HepG2 (cell line): Measurements from ENCODE around the gene WRAP73. TPM values are rescaled to one million over a fixed set of nuclear protein-coding genes. Genes with fewer than 3 reads are reported as not detected.

Source experiments
- ARNT2 ChIP-seq: sonication (generic); formaldehyde crosslinking; IDR thresholded peaks from 2 replicates; pipeline ENCODE4 v1.8.0; 2022; ENCODE audit warnings: mild to moderate bottlenecking, low read depth, missing genetic modification reagents, moderate library complexity
- BORCS8-MEF2B ChIP-seq: sonication (generic); formaldehyde crosslinking; IDR thresholded peaks from 2 replicates; pipeline ENCODE4 v1.8.0; 2022; ENCODE audit warnings: mild to moderate bottlenecking, missing genetic modification reagents
- EED ChIP-seq: sonication (generic); formaldehyde crosslinking; IDR thresholded peaks from 2 replicates; pipeline ENCODE4 v1.5.0; 2020; ENCODE audit warnings: mild to moderate bottlenecking, missing genetic modification reagents
- ESRRA ChIP-seq: sonication (generic); formaldehyde crosslinking; IDR thresholded peaks from 2 replicates; pipeline ENCODE4 v1.5.1; 2020; ENCODE audit warnings: mild to moderate bottlenecking, low read depth, missing genetic modification reagents
- MXD1 ChIP-seq: sonication (generic); formaldehyde crosslinking; IDR thresholded peaks from 2 replicates; pipeline ENCODE4 v1.4.0; 2020; ENCODE audit warnings: mild to moderate bottlenecking, missing genetic modification reagents
- NFRKB ChIP-seq: fragments of 450-650 bp; IDR thresholded peaks from 2 replicates; pipeline ENCODE4 v1.6.1; 2017
- ONECUT2 ChIP-seq: sonication (generic); formaldehyde crosslinking; IDR thresholded peaks from 2 replicates; pipeline ENCODE4 v1.4.0; 2020; ENCODE audit warnings: missing genetic modification reagents
- PCBP2 ChIP-seq: fragments of 200-400 bp; formaldehyde crosslinking; optimal IDR thresholded peaks from 2 replicates; pipeline ENCODE3; 2018; ENCODE audit warnings: low read length, low read depth; ENCODE audit not compliant: poor library complexity, severe bottlenecking
- PLRG1 ChIP-seq: fragments of 450-650 bp; conservative IDR thresholded peaks from 2 replicates; pipeline ENCODE4 v1.6.1; 2016
- POLR2AphosphoS5 ChIP-seq: IDR thresholded peaks from 2 replicates; pipeline ENCODE4 v1.6.1; 2012; ENCODE audit warnings: low read depth, low read length
- SIX1 ChIP-seq: sonication (generic); formaldehyde crosslinking; IDR thresholded peaks from 2 replicates; pipeline ENCODE4 v1.4.0; 2020; ENCODE audit warnings: missing genetic modification reagents, borderline replicate concordance
- SKIL ChIP-seq: sonication (generic); formaldehyde crosslinking; IDR thresholded peaks from 2 replicates; pipeline ENCODE4 v1.8.0; 2022; ENCODE audit warnings: missing genetic modification reagents, mild to moderate bottlenecking, moderate library complexity, borderline replicate concordance
- SP1 ChIP-seq, 2 experiments: fragments of 450-650 bp in 1 of 2; sonication (generic) in 1 of 2; formaldehyde crosslinking in 1 of 2; IDR thresholded peaks; 2 replicates each; pipeline versions ENCODE4 v1.4.0 to v1.6.1; 2016 to 2020; ENCODE audit warnings: missing genetic modification reagents in 1 of 2
- ZFY ChIP-seq: sonication (generic); formaldehyde crosslinking; IDR thresholded peaks from 2 replicates; pipeline ENCODE4 v1.4.0; 2020; ENCODE audit warnings: missing genetic modification reagents
- ZMYM2 ChIP-seq: sonication (generic); formaldehyde crosslinking; IDR thresholded peaks from 2 replicates; pipeline ENCODE4 v1.8.0; 2022; ENCODE audit warnings: mild to moderate bottlenecking, missing genetic modification reagents
- ZMYM4 ChIP-seq: sonication (generic); formaldehyde crosslinking; IDR thresholded peaks from 2 replicates; pipeline ENCODE4 v1.8.1; 2023; ENCODE audit warnings: mild to moderate bottlenecking, missing genetic modification reagents
- ZNF124 ChIP-seq: sonication (generic); formaldehyde crosslinking; IDR thresholded peaks from 2 replicates; pipeline ENCODE4 v1.4.0; 2020; ENCODE audit warnings: missing genetic modification reagents
- ZNF207 ChIP-seq: fragments of 450-650 bp; IDR thresholded peaks from 2 replicates; pipeline ENCODE4 v1.6.1; 2016; ENCODE audit warnings: antibody characterized with exemption, borderline replicate concordance
- ZNF276 ChIP-seq: sonication (generic); formaldehyde crosslinking; IDR thresholded peaks from 2 replicates; pipeline ENCODE4 v1.4.0; 2020; ENCODE audit warnings: mild to moderate bottlenecking, low read depth, missing genetic modification reagents
- ZNF280B ChIP-seq: sonication (generic); formaldehyde crosslinking; IDR thresholded peaks from 2 replicates; pipeline ENCODE4 v1.5.0; 2020; ENCODE audit warnings: missing genetic modification reagents, mild to moderate bottlenecking, borderline replicate concordance
- ZNF317 ChIP-seq: sonication (generic); formaldehyde crosslinking; IDR thresholded peaks from 2 replicates; pipeline ENCODE4 v1.5.0; 2020; ENCODE audit warnings: mild to moderate bottlenecking, missing genetic modification reagents
- ZNF576 ChIP-seq: sonication (generic); formaldehyde crosslinking; IDR thresholded peaks from 2 replicates; pipeline ENCODE4 v1.4.0; 2020; ENCODE audit warnings: mild to moderate bottlenecking, missing genetic modification reagents
- ZNF83 ChIP-seq: sonication (generic); formaldehyde crosslinking; IDR thresholded peaks from 2 replicates; pipeline ENCODE4 v1.4.0; 2020; ENCODE audit warnings: missing genetic modification reagents, mild to moderate bottlenecking, borderline replicate concordance
- ZNF883 ChIP-seq: sonication (generic); formaldehyde crosslinking; IDR thresholded peaks from 2 replicates; pipeline ENCODE4 v1.5.1; 2020; ENCODE audit warnings: mild to moderate bottlenecking, missing genetic modification reagents; ENCODE audit errors: not compliant biosample characterization
- polyA plus RNA-seq, 8 experiments: library from polyadenylated mRNA; depleted of rRNA in 3 of 8; stranded (reverse) in 7 of 8; unstranded in 1 of 8; fragments of >200 nt; fragmentation: Illumina TruSeq in 4 of 8; extraction: Trizol in 4 of 8; gene quantifications; 2 replicates each; pipeline versions ENCODE4 v1.2.1 to v1.2.3, GENCODE V29; 2011 to 2016; ENCODE audit warnings: low read depth in 4 of 8, missing spikeins in 1 of 8, mixed read lengths in 1 of 8; ENCODE audit not compliant: insufficient read depth in 1 of 8
- total RNA-seq, 5 experiments: library from RNA; depleted of rRNA; stranded (reverse); fragments of >200 nt; fragmentation: Illumina TruSeq; extraction: Trizol; gene quantifications; 2 replicates each; pipeline ENCODE4 v1.2.3, GENCODE V29; 2016; ENCODE audit warnings: low read depth in 1 of 5

The WRAP73 gene
- total and polyA plus RNA-seq, 2 of the 13 experiments (the other 11 are each of a cell fraction or from before 2014, with no cell fraction given) = 18.1 to 40.4 TPM

GRCh38 chr1:3625151-3625907 is 24.6 kb downstream of the WRAP73 start (continued):
- TF ChIP-seq SKIL (CRISPR knock-in tag) (no peak; the same call in 1 of the 2 replicates), POLR2AphosphoS5 (peak; percentile 55; the same call in 1 of the 2 replicates), ZNF883 (CRISPR knock-in tag) (peak; percentile 84), EED (CRISPR knock-in tag) (no peak), ONECUT2 (no peak), ZNF83 (CRISPR knock-in tag) (0 out of 2 replicates have a peak, but pooled peaks have one; percentile 49), ZNF317 (peak; percentile 65; the same call in 1 of the 2 replicates), ZNF276 (peak; percentile 35; the same call in 1 of the 2 replicates), ZFY (CRISPR knock-in tag) (peak; percentile 71; the same call in 1 of the 2 replicates), MXD1 (peak; percentile 70; the same call in 1 of the 2 replicates), ZNF280B (no peak; the same call in 1 of the 2 replicates), ZNF207 (no peak), SIX1 (no peak), PCBP2 (no peak), ARNT2 (CRISPR knock-in tag) (peak; percentile 66; the same call in 1 of the 2 replicates), SP1 (IDR thresholded peaks at IDR 0.05) (no peak), SP1 (CRISPR knock-in tag; IDR thresholded peaks at IDR 0.05) (no peak), ESRRA (0 out of 2 replicates have a peak, but pooled peaks have one; percentile 48), PLRG1 (no peak), ZMYM4 (peak; percentile 12; the same call in 1 of the 2 replicates), ZNF124 (CRISPR knock-in tag) (no peak), NFRKB (no peak), ZMYM2 (CRISPR knock-in tag) (peak; percentile 50; the same call in 1 of the 2 replicates), ZNF576 (CRISPR knock-in tag) (peak; percentile 37; the same call in 1 of the 2 replicates), BORCS8-MEF2B (CRISPR knock-in tag) (peak; percentile 31; the same call in 1 of the 2 replicates)
